GM19452 (cell line): ENCODE measurements around the gene CNTNAP3B.
"Not testable (repeated sequence)": the region's sequence is repeated elsewhere in the genome, so short reads cannot be mapped to it uniquely, and the experiment has no call there.

Experiments used
- ATAC-seq: cut with Tn5 transposase; IDR thresholded peaks from one replicate; pipeline ENCODE4 v1.9.1; 2021; ENCODE audit not compliant: unreplicated experiment

CNTNAP3B gene

DNA sequence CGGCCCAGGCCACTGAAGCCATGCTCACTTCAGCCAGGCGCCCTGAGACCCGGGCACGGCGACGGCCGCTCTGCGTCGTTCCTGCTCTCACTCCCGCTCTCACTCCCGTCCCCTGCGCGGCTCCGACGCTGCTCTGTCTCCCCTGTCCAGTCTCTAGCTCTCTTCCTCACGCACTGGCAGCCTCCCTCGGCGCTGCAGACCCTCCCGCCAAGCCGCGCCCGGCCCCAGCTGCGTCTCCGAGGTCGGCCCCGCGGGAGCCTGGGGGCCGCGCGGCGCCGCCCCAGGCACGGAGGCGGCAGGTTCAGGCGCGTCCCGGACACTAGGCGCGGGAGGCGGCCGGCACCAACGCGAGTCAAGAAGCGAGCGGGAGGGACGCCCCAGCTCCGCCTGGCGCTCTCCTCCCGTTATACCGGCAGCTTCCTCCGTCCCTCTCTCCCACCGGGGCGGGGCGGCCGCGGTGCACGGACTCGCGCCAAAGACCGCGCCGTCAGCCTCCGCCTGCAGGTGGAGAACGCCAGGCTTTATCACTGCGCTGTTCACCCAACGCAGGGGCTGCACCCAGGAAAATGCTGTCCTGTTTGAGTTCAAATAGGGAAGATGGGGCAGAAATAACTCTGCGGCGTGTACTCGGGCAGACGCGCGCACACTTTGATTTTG lies at the start of gene CNTNAP3B:
TSS of gene CNTNAP3B (minus strand) at position 354 of the 657 bp plus-strand sequence. CDS start at position 22, 332 bp downstream.
- ATAC-seq, result not testable (repeated sequence)

DNA sequence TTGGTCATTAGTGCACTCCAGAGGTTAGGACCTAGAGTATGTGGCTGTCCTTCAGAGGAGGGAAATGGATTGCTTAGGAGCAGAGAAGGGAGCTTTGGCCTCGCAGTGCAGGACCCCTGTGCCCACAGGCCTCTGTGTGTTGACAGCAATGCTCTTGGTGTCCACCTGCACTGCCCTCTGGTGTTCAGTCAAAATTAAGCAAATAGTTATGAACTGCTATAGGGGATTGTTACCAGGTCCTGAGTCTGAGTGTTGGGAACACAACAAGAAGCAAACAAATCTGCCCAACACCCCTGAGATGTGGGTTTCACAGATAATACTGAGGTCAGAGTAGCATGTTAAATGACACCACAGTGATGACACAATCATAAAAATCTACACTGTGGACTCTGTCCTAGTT lies 31.1 kb upstream of the CNTNAP3B start:
- ATAC-seq, result not testable (repeated sequence)

DNA sequence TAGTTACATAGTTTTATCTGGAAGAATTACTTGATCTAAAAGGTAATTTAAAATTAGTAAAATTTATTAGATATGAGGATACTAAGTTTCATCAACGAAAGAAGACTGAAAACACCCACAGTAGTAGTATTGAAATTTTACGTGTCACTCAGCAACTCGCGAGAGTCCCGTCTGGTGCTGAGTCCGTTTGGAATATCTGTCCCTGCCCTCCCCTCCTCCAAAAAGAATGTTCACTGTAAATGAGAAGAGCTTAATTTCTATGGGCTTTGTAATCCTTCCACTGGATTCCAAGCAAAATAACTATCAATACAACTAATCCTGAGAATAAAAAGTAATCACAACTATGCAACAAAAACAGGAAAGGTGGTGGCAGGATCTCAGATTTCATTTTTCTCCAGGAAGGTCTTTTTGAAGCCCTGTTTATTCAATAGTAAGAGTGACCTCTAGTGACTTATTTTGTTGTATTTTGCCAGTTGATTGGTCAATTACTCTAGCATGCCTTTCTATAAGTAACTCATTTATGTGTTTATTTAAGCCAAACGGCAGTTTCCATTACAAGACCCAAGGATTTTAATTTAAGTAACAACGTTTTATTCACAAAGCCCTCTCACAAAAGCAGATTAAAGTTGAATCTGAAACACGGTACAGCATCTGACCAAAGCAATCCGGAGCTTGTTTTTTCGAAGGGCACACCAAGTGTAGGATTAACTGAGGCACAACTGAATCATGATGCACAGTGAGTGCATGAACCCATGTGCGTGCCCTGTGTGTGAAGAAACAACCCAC lies 2.0 kb downstream of the CNTNAP3B start:
- ATAC-seq, result not testable (repeated sequence)

DNA sequence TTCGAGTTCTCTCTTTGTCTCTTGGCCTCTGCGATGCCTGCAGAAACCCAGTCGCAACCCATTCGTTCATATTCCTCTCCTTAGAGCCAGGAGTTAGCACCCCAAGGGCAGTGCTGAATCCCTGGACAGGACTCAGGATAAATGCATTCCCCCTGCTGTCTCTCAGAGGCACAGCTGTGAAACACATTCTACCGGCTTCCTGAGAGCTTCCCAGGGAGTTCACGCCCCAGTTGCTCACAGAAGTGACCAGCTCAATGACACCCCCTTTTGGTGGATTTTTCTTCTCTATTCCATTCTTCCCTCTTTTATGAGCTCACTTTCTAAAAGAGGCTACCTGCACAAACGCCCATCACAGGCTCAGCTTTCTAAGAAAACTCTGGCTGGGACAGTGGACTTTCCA lies 8.2 kb downstream of the CNTNAP3B start:
- not testable (repeated sequence) for ATAC-seq

DNA sequence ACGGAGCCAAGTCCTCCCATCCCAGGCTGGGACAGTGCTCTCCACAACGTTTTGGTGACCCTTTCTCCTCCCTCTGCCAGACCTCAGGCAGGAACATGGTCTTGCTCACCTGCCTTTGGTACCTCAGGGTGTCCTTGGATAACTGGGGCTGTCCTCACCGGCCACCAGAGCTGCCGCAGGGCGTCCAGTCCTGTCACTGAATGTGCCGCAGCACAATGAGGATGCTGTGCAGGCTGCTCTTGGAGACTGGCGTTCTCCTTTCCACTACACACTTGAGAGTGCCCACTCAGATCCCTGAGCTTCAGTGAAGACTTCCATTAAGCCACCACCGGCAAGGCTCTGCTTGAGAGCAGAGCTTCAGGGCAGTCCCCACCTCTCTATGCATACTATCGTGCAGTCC lies 33.3 kb downstream of the CNTNAP3B start:
- not testable (repeated sequence) for ATAC-seq

DNA sequence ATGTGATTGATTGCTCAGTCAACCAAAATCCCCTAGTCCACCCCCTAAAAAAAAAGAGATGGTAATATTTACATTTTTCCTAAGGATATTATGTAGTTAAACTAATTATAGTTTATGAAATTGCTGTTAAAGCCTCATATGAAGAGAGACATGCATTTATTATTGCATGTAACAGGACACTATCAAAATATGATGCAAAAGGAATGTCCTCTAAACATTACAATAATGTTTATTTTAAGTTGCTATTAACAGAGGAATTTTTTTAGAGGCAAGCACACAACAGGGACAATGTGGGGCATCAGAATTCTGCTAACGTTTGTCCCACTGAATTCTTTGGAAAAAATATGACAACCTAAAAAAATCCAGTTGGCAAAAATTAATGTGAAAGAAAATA lies 44.7 kb downstream of the CNTNAP3B start:
- ATAC-seq, result not testable (repeated sequence)

DNA sequence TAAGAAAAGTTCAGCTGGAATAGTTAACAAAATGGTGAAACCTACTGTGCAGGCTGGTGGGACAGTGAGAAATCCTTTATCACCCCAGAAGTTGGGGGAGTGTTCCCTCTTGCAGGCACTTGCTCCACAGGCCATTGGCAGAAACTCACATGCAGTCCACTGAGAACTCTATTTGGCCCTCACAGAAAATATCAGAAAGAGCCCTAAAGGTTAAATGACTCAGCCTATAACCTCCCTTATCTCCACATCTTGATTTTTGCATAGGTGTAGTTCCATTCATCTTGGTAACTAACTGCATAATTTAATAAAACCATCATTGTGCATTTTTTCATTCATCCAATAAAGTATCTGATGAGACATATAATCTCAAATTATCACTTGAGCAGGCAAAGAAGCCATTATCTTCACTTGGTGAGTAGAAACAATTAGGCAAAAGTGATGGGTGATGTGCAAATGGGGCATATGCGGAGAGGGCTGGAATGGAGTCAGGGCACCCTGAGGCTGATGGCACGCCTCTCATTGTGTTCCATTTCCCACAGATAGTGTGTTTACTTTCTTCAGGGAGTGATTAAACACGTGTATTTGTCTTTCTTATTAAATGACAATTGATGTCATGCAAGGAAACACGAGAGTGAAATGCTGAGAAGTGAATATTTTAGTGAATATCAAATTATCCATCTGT lies 45.2 kb downstream of the CNTNAP3B start:
- ATAC-seq, result not testable (repeated sequence)

DNA sequence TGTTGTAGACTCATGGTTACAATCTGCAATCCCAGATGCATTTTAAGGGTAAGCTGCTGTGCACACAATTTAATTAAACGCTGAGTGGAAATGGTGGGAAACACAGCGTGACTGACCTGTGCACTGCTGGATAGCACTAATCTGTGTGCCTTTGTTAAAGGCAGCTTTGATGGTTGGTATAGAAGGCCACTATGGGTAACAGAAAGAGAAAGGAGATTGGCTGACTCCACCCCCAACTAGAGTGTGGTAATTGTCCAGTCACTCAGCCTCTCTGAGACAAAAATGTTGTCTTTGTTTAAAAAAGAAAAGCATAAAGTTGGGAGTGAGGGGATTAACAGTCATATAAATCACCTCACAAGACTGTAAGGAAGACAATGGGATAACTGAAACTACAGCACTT lies 48.9 kb downstream of the CNTNAP3B start:
- ATAC-seq, result not testable (repeated sequence)

DNA sequence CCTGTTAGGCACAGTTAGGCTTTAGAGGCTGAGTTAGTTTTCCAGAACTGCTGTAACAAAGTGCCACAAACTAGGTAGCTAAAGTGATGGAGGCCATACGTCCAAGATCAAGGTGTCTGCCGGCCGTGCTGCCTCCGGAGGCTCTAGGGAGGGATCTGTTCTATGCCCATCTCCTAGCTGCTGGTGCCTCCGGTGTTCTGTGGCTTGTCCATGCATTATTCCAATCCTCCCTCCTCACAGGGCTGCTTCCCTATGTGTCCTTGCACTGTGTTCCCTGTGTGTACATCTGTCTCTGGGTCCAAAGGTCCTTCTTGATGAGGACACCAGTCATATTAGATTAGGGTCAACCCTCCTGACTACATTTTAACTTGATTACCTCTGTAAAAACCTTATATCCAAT lies 54.4 kb downstream of the CNTNAP3B start:
- ATAC-seq, result not testable (repeated sequence)

DNA sequence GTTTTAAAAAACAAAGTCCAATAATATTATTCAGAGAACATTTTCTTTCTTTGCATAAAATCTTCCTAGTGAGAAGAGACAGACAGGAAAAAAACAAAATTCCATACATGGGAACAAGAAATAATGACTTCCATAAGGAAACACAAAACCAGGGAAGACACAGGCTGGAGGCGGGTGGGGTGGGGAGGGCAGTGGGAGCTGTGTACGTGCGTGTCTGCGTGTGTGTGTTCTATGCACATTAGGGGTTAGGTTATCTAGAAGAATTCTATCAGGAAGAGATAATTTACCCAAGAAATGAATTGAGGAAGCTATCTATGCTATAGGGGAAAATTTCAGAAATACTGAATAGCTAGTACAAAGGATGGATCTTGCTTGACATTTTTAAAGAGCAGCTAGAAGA lies 58.2 kb downstream of the CNTNAP3B start:
- not testable (repeated sequence) for ATAC-seq

DNA sequence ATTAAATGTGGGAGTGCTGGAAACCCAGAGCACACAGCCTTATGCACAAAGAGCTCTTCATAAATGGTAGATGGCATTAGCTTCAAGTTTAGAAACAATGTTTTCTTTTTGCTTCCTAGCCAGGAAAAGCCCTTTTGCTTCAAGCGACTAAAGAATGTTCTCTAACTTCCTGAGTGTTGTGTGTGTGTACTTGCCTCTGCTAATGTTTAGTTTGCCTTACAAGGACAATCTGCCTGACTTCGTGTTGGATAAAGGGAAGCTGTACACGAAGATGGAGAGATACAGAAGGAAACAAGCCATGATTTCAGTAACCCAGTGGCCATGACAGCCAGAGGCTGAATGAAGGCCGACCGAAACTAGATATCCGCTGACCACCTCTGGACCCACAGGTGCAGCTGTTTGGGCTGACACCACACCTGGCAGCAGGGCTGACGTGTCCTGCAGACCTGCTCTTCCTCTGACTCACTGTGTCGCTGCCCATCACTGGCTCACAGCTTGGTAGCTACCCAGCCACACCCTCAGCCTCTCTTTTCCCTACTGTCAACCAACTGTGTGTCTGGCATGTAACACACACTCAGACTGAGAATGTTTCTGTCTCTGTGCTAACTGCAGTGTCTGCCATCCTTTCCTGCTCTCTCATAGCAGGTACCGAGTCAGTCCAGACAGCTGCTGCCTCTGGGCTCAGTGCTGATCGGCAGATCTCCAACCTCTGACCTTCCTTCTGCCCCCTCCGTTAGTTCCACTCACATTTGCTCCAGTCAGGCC lies 59.0 kb downstream of the CNTNAP3B start:
- not testable (repeated sequence) for ATAC-seq

DNA sequence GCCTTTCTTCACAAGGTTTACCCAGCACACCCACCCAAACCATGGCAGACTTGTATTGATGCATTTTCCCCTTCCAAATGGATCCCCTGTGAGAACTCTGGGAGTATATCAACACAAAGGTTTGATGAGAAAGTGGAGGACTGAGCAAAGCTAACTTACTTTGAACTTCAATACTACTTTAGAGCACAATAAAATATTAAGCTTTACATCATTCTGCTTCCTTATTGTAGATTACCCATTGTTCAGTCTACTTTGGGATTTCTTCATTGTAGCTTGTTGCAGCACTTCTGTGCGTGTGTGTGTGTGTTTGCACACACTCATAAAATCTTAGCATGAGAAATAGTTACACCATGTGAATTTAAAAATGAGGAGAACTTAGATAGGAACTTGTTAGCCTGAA lies 75.4 kb downstream of the CNTNAP3B start:
- ATAC-seq, result not testable (repeated sequence)

DNA sequence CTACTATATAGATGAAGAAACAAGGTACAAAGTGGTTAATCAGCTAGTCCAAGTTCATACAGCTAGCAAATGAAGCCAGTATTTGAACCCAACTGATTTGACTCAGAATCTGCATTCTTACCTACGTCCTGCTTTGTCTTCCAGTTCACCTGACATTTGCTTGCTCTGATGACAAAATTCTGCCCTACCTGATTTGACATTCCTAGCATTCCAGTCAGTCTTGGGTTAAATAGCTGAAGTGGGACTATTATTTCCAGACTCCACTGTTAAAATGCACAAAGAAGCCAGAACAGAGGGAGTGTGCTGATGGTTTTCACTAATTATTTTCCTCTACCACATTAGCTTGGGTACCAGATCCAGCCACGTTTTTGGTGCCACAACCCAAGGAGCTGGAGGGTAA lies 78.5 kb downstream of the CNTNAP3B start:
- not testable (repeated sequence) for ATAC-seq

DNA sequence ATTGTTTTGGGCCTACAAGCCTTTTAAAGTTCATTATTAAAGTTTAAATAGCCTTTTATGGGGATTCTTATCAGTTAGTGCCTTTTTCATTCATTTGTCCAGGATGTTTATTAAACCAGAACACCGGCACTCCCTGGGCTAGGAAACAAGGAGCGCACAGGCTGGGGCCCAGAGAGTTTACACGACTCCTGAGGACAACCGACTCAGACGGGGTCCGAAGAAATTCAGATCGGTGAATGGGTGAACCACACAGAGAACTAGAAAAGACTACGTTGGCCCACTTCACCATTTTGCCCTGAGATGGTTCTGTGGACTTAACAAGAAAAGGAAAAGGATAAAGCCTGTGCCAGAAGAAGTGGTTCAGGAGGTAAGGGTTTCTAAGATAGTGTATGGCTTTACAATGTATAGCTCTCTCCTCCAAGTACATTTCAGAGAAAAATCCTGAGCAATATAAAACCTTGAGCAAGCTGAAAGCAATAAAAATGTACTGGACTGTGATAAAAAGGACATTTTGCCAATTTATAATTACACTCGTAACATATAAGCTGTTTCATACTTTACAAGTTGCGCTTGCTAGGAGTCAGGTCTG lies 84.7 kb downstream of the CNTNAP3B start:
- not testable (repeated sequence) for ATAC-seq

DNA sequence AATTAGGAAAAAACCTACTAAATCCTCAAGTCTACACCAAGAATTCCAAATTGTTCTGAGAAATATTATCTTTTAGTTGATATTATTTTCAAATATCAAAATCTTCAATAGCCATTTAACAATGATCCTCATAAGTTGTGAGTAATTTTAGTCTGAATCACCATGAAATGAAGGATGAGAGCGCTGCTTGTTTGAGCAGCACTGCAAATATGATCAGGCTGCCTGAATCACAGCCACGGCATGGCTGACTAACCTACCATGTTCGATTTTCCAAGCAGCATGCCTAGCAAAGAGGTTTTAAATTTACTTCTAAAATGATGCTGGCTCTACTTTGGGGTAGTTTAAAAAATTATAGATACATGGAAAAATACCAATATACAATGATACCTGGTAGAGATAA lies 95.7 kb downstream of the CNTNAP3B start:
- not testable (repeated sequence) for ATAC-seq

DNA sequence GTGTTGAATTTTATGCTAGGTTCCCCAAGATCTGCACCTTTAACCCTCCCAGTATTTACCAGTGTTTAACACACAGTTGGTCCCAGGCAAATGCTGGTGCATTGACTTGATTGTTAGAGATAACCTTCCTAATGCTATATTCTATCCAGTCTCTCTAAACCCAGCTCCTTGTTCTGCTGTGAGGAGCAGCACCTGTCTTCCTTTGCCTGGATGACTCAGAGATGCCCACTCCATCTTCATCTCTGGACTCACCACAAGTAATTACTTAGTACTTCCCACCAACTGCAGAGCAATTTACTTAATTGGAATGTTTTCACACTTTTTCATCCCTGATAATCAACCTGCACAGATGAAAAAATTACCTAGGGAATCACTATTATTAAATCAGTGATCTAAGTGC lies 108.6 kb downstream of the CNTNAP3B start:
- not testable (repeated sequence) for ATAC-seq

DNA sequence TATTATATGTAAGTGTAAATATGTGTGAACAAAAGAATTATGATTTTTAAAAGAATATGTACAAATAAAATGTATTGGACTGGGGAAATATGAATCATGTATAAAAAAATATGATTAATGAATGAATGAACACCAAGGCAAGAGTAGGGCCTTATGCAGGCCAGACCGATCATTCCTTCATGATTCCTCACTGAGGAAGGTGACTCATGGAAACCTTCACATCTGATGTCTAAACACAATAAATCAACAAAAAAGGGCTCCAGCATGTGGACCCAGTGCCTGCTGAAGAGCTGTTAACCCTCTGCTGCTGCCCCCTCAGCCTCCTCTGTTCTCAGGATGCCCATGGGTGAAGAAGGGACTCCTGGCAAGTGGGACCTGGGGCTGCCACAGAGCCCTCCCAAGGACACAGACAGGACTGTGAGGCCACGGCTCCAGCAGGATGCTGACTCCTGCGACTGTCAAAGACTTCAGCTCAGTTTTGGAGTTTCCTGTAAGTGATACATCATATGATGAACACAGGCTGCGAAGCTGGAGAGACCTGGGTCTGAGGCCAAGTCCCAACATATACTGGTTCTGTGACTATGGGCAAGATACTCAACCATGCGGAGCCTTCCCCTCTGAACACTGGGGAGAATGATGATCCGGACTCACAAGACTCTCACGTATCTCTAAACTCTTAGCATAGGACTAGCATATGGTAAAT lies 110.9 kb downstream of the CNTNAP3B start:
- ATAC-seq, result not testable (repeated sequence)

DNA sequence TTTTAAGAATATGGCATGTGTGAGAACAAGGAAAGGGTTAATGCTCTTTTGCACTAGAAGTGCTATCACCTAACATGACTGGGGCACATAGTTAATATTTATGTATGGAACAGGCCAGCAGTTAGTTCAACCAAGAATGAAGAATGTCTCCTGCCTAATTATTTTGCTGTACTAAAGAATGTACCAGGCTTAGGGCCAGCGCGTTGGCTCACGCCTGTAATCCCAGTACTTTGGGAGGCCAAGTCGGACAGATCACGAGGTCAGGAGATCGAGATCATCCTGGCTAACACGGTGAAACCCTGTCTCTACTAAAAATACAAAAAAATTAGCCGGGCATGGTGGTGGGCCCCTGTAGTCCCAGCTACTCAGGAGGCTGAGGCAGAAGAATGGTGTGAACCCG lies 114.9 kb downstream of the CNTNAP3B start:
- ATAC-seq, result not testable (repeated sequence)

DNA sequence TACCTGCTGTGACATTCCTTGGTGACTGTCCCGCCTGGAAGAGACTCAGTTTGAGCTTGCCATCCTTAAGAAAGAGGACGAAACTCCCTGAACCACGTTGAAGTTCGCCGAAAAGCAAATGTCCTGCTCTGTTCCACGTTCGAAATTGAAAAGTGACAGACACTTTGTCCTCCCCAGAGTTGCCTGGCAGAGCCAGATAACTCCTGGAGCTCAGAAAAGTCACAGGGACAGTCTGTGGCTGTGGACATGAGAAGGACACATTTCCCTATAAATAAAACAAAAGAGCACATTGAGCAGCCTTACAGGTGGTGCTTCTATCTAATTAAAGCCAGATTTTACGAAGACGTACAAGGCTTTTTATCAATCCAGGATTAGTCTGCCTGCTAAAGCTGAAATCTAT lies 137.6 kb downstream of the CNTNAP3B start:
- not testable (repeated sequence) for ATAC-seq

DNA sequence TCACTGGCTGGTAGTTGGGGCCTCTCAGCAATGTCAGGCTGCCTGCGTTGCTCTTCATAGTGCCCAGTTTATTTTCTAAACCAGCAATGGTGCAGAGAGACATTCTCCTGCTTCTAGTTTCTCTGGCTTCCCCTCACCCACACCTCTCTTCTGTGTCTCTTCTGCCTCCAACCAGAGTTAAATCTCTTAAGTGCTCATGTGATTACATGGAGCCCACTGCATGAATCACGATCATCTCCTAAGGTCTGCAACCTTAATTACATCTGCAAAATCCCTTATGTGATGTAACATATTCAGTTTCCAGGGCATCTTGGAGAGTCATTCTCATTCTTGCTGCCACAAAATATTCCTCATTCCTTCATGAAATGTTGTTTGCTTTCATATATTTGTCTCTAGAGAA lies 149.0 kb downstream of the CNTNAP3B start:
- ATAC-seq, result not testable (repeated sequence)
